OCI-LY7 (cell line): ENCODE data around the gene H1-8.

ENCODE experiments used
- EZH2phosphoT487 ChIP-seq: fragments of 200-600 bp; sonication (generic); IDR thresholded peaks from 2 replicates; pipeline ENCODE4 v1.6.1; 2018; ENCODE audit warnings: low read depth, borderline replicate concordance, mild to moderate bottlenecking, mixed run types, antibody characterized with exemption, low read length, moderate library complexity, mixed read lengths
- TF ChIP-seq, protein P1 (sequence below): fragments of 200-600 bp; sonication (generic); conservative IDR thresholded peaks from 2 replicates; pipeline ENCODE4 v1.5.1; 2014; ENCODE audit warnings: mild to moderate bottlenecking, antibody characterized with exemption, low read length, moderate library complexity, mixed read lengths

DNA sequence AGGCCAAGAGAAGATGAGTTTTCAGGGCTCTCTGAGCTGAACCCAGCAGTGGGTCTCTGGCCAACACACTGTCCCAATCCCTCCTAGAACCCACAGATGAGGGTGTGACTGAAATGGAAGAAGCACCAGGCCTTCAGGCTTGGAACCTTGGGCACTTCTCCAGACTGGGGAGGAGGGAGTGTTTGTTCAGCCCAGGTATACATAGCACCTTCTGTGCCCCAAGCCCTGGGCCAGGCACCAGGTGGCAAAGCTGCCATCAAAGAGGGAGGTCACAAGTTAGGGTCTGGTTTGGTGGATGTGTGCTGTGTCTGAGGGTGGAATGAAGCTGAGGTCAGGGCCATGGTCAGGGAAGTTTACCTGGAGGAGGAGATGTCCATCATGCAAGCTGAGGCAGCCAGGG is 30.4 kb upstream of the H1-8 start:
- TF ChIP-seq, protein P1, sequence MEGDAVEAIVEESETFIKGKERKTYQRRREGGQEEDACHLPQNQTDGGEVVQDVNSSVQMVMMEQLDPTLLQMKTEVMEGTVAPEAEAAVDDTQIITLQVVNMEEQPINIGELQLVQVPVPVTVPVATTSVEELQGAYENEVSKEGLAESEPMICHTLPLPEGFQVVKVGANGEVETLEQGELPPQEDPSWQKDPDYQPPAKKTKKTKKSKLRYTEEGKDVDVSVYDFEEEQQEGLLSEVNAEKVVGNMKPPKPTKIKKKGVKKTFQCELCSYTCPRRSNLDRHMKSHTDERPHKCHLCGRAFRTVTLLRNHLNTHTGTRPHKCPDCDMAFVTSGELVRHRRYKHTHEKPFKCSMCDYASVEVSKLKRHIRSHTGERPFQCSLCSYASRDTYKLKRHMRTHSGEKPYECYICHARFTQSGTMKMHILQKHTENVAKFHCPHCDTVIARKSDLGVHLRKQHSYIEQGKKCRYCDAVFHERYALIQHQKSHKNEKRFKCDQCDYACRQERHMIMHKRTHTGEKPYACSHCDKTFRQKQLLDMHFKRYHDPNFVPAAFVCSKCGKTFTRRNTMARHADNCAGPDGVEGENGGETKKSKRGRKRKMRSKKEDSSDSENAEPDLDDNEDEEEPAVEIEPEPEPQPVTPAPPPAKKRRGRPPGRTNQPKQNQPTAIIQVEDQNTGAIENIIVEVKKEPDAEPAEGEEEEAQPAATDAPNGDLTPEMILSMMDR: no peak
- no peak for TF ChIP-seq EZH2phosphoT487
